Esophagus mucosa (tissue), 1 donor: ENCODE measurements around the gene PARM1. TPM values are rescaled to one million over a fixed set of nuclear protein-coding genes. Genes with fewer than 3 reads are reported as not detected.

Source experiments
- ATAC-seq: fragments of 200-7000 bp; cut with Tn5 transposase; one replicate; pipeline ENCODE4 v1.9.1; 2020
- total RNA-seq: library from RNA; stranded (reverse); gene quantifications from one replicate; pipeline ENCODE4 v1.2.4, GENCODE V29; 2023
- donor health status: DM: yes; HTN: yes; CAD: no.

The PARM1 gene
- total RNA-seq, 1 donor from 2014 or later, result 1.8 TPM

- ATAC-seq, result no peak
Measured at GRCh38 chr4:74942918-74943253, 10.0 kb downstream of the PARM1 start.

GRCh38 chr4:74944354-74944793 lies 11.5 kb downstream of the PARM1 start:
- no peak for ATAC-seq

GRCh38 chr4:74946196-74946595 lies 13.3 kb downstream of the PARM1 start:
- ATAC-seq, result no peak

GRCh38 chr4:74947798-74948197 lies 14.9 kb downstream of the PARM1 start:
- no peak for ATAC-seq

GRCh38 chr4:74948236-74948635 lies 15.3 kb downstream of the PARM1 start:
- ATAC-seq, result no peak

GRCh38 chr4:74950200-74950599 lies 17.3 kb downstream of the PARM1 start:
- ATAC-seq, result no peak

- ATAC-seq, result no peak
Measured at GRCh38 chr4:74950882-74951281, 18.0 kb downstream of the PARM1 start.

GRCh38 chr4:74953647-74954046 lies 20.7 kb downstream of the PARM1 start:
- ATAC-seq, result no peak

GRCh38 chr4:74958881-74959280 lies 26.0 kb downstream of the PARM1 start:
- no peak for ATAC-seq

GRCh38 chr4:74961230-74961629 lies 28.3 kb downstream of the PARM1 start:
- no peak for ATAC-seq

GRCh38 chr4:74962584-74962983 lies 29.7 kb downstream of the PARM1 start:
- ATAC-seq, result no peak

- no peak for ATAC-seq
Measured at GRCh38 chr4:74964311-74964710, 31.4 kb downstream of the PARM1 start.

GRCh38 chr4:74967324-74967723 lies 34.4 kb downstream of the PARM1 start:
- peak; percentile 68 for ATAC-seq

GRCh38 chr4:74968456-74969164 lies 35.7 kb downstream of the PARM1 start:
- no peak for ATAC-seq

- ATAC-seq, result no peak
Measured at GRCh38 chr4:74969507-74970474, 36.9 kb downstream of the PARM1 start.

GRCh38 chr4:74970577-74970976 lies 37.7 kb downstream of the PARM1 start:
- ATAC-seq, result no peak

GRCh38 chr4:74971862-74972261 lies 38.9 kb downstream of the PARM1 start:
- no peak for ATAC-seq

- no peak for ATAC-seq
Measured at GRCh38 chr4:74975082-74975481, 42.2 kb downstream of the PARM1 start.

- ATAC-seq, result no peak
Measured at GRCh38 chr4:74975848-74976824, 43.2 kb downstream of the PARM1 start.

- no peak for ATAC-seq
Measured at GRCh38 chr4:74982546-74983252, 49.8 kb downstream of the PARM1 start.

GRCh38 chr4:74983253-74983635 lies 50.3 kb downstream of the PARM1 start:
- ATAC-seq, result no peak
